Dedifferentiated amniotic fluid mesenchymal stem cell (primary cell): ENCODE data around the gene FN3K.

Experiments
- DNase-seq: peaks from one replicate; pipeline ENCODE4 v3.0.0-alpha.2; 2016; ENCODE audit errors: extremely low spot score

FN3K gene

GRCh38 chr17:82795615-82796014 is 60.2 kb downstream of the FN3K start:
- no peak for DNase-seq

- DNase-seq, result no peak
These were observed 61.6 kb downstream of the FN3K start for GRCh38 chr17:82797061-82797460.

- DNase-seq, result no peak
These were observed 63.3 kb downstream of the FN3K start for GRCh38 chr17:82798752-82799151.

GRCh38 chr17:82799591-82799990 is 64.2 kb downstream of the FN3K start:
- DNase-seq, result no peak
